Keratinocyte (primary cell): ENCODE data around the gene GLB1L2. TPM values are rescaled to one million over a fixed set of nuclear protein-coding genes. Genes with fewer than 3 reads are reported as not detected.

Experiments
- DNase-seq: peaks from one replicate; pipeline ENCODE4 v3.0.0-alpha.2; 2011; ENCODE audit warnings: low read depth, missing footprints, low spot score
- FAIRE-seq: peaks from 2 replicates; lab custom pipeline; 2011; peaks lifted over from hg19 to GRCh38; lab: Jason Lieb, UNC
- H2AFZ ChIP-seq: 2 replicates; pipeline ENCODE4 v1.6.0; 2012; ENCODE audit warnings: low read length, control low read depth, inconsistent platforms; ENCODE audit not compliant: control insufficient read depth
- H3K27ac ChIP-seq: 2 replicates; pipeline ENCODE4 v1.5.1; 2011; ENCODE audit warnings: low read length; ENCODE audit not compliant: control insufficient read depth, insufficient read depth
- H3K27me3 ChIP-seq: 3 replicates; pipeline ENCODE4 v1.6.0; 2011; ENCODE audit warnings: low read length; ENCODE audit not compliant: control insufficient read depth, insufficient read depth; ENCODE audit errors: extremely low read depth
- H3K36me3 ChIP-seq, 2 experiments: 2 replicates in 1 of 2; 3 replicates in 1 of 2; pipeline ENCODE4 v1.5.1; 2011; ENCODE audit warnings: low read length in 2 of 2, mild to moderate bottlenecking in 1 of 2; ENCODE audit not compliant: control insufficient read depth in 2 of 2, insufficient read depth in 2 of 2; ENCODE audit errors: extremely low read depth in 1 of 2
- H3K4me1 ChIP-seq: 3 replicates; pipeline ENCODE4 v1.5.1; 2011; ENCODE audit warnings: low read length; ENCODE audit not compliant: control insufficient read depth, insufficient read depth; ENCODE audit errors: extremely low read depth
- H3K4me2 ChIP-seq: 3 replicates; pipeline ENCODE4 v1.6.0; 2011; ENCODE audit warnings: low read depth, low read length; ENCODE audit not compliant: control insufficient read depth, insufficient read depth; ENCODE audit errors: extremely low read depth
- H3K4me3 ChIP-seq, 3 experiments: fragments of 200-600 bp in 1 of 3; sonication (generic) in 1 of 3; 2 replicates in 2 of 3; 3 replicates in 1 of 3; pipeline ENCODE4 v1.5.1; 2011 to 2016; ENCODE audit warnings: low read length in 3 of 3, mild to moderate bottlenecking in 3 of 3, control low read depth in 2 of 3, inconsistent platforms in 1 of 3, low read depth in 1 of 3, mixed read lengths in 1 of 3, mixed run types in 1 of 3, moderate library complexity in 1 of 3; ENCODE audit not compliant: control insufficient read depth in 2 of 3, insufficient read depth in 2 of 3; ENCODE audit errors: extremely low read depth in 1 of 3
- H3K79me2 ChIP-seq: 2 replicates; pipeline ENCODE4 v1.6.0; 2012; ENCODE audit warnings: low read length; ENCODE audit not compliant: control insufficient read depth, insufficient read depth
- H3K9ac ChIP-seq: 3 replicates; pipeline ENCODE4 v1.6.0; 2011; ENCODE audit warnings: low read length; ENCODE audit not compliant: control insufficient read depth, insufficient read depth; ENCODE audit errors: extremely low read depth
- H3K9me1 ChIP-seq: 3 replicates; pipeline ENCODE4 v1.6.0; 2011; ENCODE audit warnings: low read length; ENCODE audit not compliant: control insufficient read depth, insufficient read depth; ENCODE audit errors: extremely low read depth
- H3K9me3 ChIP-seq: 2 replicates; pipeline ENCODE4 v1.5.1; 2012; ENCODE audit warnings: low read depth, low read length; ENCODE audit not compliant: control insufficient read depth
- H4K20me1 ChIP-seq: 3 replicates; pipeline ENCODE4 v1.6.0; 2011; ENCODE audit warnings: low read length; ENCODE audit not compliant: control insufficient read depth, insufficient read depth; ENCODE audit errors: extremely low read depth
- EZH2 ChIP-seq: IDR thresholded peaks from one replicate; pipeline ENCODE4 v1.6.1; 2012; ENCODE audit warnings: inconsistent platforms, mild to moderate bottlenecking, low read length, moderate library complexity
- dilution Hi-C: fragments of 300-500 bp; cut with MboI; formaldehyde crosslinking; loops from one replicate; pipeline ENCODE4 v1.7.0; 2020; ENCODE audit warnings: low sequenced_read_pairs; ENCODE audit not compliant: extremely low pct_ligation_motif_present
- polyA plus RNA-seq, 5 experiments: library from polyadenylated mRNA; depleted of rRNA in 3 of 5; stranded (reverse) in 3 of 5; stranded (forward) in 1 of 5; unstranded in 1 of 5; fragments of >200 nt; gene quantifications; 1 replicate in 1 of 5; 2 replicates in 3 of 5; 3 replicates in 1 of 5; pipeline versions ENCODE4 v1.2.1 to v1.2.3, GENCODE V29; 2011 to 2012; ENCODE audit warnings: missing spikeins in 2 of 5, low read depth in 1 of 5, low replicate concordance in 1 of 5
- TF ChIP-seq, protein P1 (sequence below), 3 experiments: IDR thresholded peaks in 1 of 3; conservative IDR thresholded peaks in 1 of 3; optimal IDR thresholded peaks in 1 of 3; 2 replicates in 2 of 3; 3 replicates in 1 of 3; pipeline versions ENCODE3 to v1.5.1; 2011; ENCODE audit warnings: low read length in 3 of 3, mild to moderate bottlenecking in 3 of 3, moderate library complexity in 2 of 3, control low read depth in 1 of 3, inconsistent platforms in 1 of 3; ENCODE audit not compliant: insufficient read depth in 2 of 3; ENCODE audit errors: extremely low read depth in 1 of 3

The GLB1L2 gene
- polyA plus RNA-seq, 1 donor (not counting 4 experiments of a cell fraction or from before 2014, with no cell fraction given) = 4.3 TPM

DNA sequence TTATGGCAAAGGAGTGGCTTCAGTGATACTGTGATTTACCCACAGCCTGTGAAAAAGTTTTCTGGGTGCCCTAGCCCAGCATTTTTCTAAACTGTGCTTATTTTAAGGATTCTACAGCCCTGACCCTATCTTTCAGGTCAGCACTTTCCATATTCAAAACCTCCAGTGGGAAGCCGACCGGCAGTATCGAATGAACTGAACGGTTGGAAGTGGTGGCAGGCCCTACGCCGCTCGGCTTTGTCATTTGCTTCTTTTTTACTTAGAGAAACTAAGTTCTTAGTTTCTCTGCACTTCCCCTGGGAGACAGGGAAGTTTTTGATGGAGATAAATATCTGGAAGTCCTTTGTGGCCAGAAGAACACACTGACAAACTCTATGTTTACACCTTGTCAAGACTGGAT is 994 bp downstream of the GLB1L2 start:
- H3K4me3 ChIP-seq = no peak overlapping the region
- dilution Hi-C loops = no loop called here
- no peak overlapping the region for H3K27ac ChIP-seq
- H3K36me3 ChIP-seq = no peaks in the 10 kb centered on the region
- no peak overlapping the region for H3K9ac ChIP-seq
- peak overlapping the region; percentile 88 for H3K4me2 ChIP-seq
- no peaks in the 10 kb centered on the region for H3K9me3 ChIP-seq
- H2AFZ ChIP-seq = no peak overlapping the region
- FAIRE-seq (no peak), DNase-seq (no peak)
- H4K20me1 ChIP-seq = no peaks in the 10 kb centered on the region
- TF ChIP-seq, protein P1, sequence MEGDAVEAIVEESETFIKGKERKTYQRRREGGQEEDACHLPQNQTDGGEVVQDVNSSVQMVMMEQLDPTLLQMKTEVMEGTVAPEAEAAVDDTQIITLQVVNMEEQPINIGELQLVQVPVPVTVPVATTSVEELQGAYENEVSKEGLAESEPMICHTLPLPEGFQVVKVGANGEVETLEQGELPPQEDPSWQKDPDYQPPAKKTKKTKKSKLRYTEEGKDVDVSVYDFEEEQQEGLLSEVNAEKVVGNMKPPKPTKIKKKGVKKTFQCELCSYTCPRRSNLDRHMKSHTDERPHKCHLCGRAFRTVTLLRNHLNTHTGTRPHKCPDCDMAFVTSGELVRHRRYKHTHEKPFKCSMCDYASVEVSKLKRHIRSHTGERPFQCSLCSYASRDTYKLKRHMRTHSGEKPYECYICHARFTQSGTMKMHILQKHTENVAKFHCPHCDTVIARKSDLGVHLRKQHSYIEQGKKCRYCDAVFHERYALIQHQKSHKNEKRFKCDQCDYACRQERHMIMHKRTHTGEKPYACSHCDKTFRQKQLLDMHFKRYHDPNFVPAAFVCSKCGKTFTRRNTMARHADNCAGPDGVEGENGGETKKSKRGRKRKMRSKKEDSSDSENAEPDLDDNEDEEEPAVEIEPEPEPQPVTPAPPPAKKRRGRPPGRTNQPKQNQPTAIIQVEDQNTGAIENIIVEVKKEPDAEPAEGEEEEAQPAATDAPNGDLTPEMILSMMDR (optimal IDR thresholded peaks at IDR 0.05 in 1 of 3, IDR thresholded peaks at IDR 0.05 in 1 of 3, conservative IDR thresholded peaks at IDR 0.05 in 1 of 3; ENCODE audit: extremely low read depth in 1 of 3, insufficient read depth in 2 of 3, low read length in 3 of 3) = no peak
- TF ChIP-seq EZH2 = no peak
- H3K27me3 ChIP-seq = peaks cover 8% of the 10 kb centered on the region
- no peaks in the 10 kb centered on the region for H3K79me2 ChIP-seq
- H3K9me1 ChIP-seq = no peaks in the 10 kb centered on the region
- H3K4me1 ChIP-seq = peaks cover 2% of the 10 kb centered on the region

DNA sequence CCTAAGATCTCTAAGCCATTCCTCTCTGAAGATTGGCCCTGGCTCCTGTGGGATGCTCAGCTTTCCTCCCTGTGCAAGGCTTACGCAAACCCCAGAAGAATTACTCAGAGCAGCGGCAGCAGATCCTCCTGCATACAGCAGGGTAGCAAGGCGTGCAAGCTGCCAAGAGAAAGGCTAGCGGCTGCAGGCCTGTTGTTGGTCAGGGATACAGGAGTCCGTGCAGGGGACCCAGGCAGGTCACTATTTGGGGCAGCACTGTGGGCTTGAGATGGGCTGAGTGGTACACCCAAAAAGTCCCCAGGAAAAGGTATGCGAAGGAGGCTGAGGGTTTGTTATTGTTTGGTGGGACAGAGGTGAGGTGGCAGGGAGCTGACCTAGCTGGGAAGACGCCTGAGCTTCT is 1.5 kb downstream of the GLB1L2 start:
- H3K79me2 ChIP-seq = no peaks in the 10 kb centered on the region
- no peak overlapping the region for H3K27ac ChIP-seq
- no peaks in the 10 kb centered on the region for H4K20me1 ChIP-seq
- peaks cover 8% of the 10 kb centered on the region for H3K27me3 ChIP-seq
- TF ChIP-seq, protein P1 (optimal IDR thresholded peaks at IDR 0.05 in 1 of 3, IDR thresholded peaks at IDR 0.05 in 1 of 3, conservative IDR thresholded peaks at IDR 0.05 in 1 of 3; ENCODE audit: extremely low read depth in 1 of 3, insufficient read depth in 2 of 3, low read length in 3 of 3) = no peak
- no peak for TF ChIP-seq EZH2
- H3K9ac ChIP-seq = no peak overlapping the region
- H2AFZ ChIP-seq = no peak overlapping the region
- H3K9me1 ChIP-seq = no peaks in the 10 kb centered on the region
- peaks cover 2% of the 10 kb centered on the region for H3K4me1 ChIP-seq
- no peaks in the 10 kb centered on the region for H3K36me3 ChIP-seq
- H3K4me3 ChIP-seq = no peak overlapping the region
- FAIRE-seq = no peak
- H3K4me2 ChIP-seq = no peak overlapping the region
- no peaks in the 10 kb centered on the region for H3K9me3 ChIP-seq
- dilution Hi-C loops = no loop called here
- no peak for DNase-seq
